Measurements from ENCODE around the gene COL20A1. TPM values are rescaled to one million over a fixed set of nuclear protein-coding genes. Genes with fewer than 3 reads are reported as not detected.

COL20A1 gene
- total and polyA plus RNA-seq, 12 donors: 0.26 to 0.30 TPM; not detected in 10

GRCh38 chr20:63322146-63322932 is 29.4 kb downstream of the COL20A1 start:
- no peak overlapping the region for H3K4me3 ChIP-seq
- no peak for TF ChIP-seq CTCF (IDR thresholded peaks at IDR 0.05)
- H3K36me3 ChIP-seq: no peaks in the 10 kb centered on the region
- peaks cover 0 to 10% (median 0%) of the 10 kb centered on the region in 9 donors for H3K4me1 ChIP-seq
- WGBS, 2 donors: 64 to 81% methylated on average over 34 of the region's 34 CpGs
- ATAC-seq (peak in 1 of 8 donors; percentile 10), DNase-seq (peak in 1 of 2 donors; percentile 12)
- intact Hi-C loops (cut with DNase I): no loop called here
- no peak overlapping the region for H3K27ac ChIP-seq
- peaks cover 0 to 31% (median 10%) of the 10 kb centered on the region in 7 donors for H3K27me3 ChIP-seq
- peaks cover 0 to 11% (median 0%) of the 10 kb centered on the region in 11 donors for H3K9me3 ChIP-seq

- Histone ChIP-seq H3K4me1 (peaks cover 0 to 10% (median 0%) of the 10 kb centered on the region in 9 donors), H3K27ac (no peak overlapping the region), H3K4me3 (no peak overlapping the region), H3K9me3 (peaks cover 0 to 11% (median 0%) of the 10 kb centered on the region in 11 donors), H3K36me3 (no peaks in the 10 kb centered on the region), H3K27me3 (peaks cover 0 to 31% (median 10%) of the 10 kb centered on the region in 7 donors)
- 31 to 38% methylated on average over 15 of the region's 15 CpGs for WGBS, 2 donors
- no peak for ATAC-seq
- intact Hi-C loops (cut with DNase I): no loop called here
- no peak for TF ChIP-seq CTCF (IDR thresholded peaks at IDR 0.05)
- DNase-seq: no peak
Observed at GRCh38 chr20:63322933-63323273, 29.9 kb downstream of the COL20A1 start.

GRCh38 chr20:63323357-63323981 is 30.5 kb downstream of the COL20A1 start:
- WGBS, 2 donors: 66 to 68% methylated on average over 18 of the region's 18 CpGs
- no peak overlapping the region for H3K4me3 ChIP-seq
- H3K27ac ChIP-seq: no peak overlapping the region
- peaks cover 0 to 31% (median 10%) of the 10 kb centered on the region in 7 donors for H3K27me3 ChIP-seq
- ATAC-seq: no peak
- no peaks in the 10 kb centered on the region for H3K36me3 ChIP-seq
- DNase-seq: no peak
- H3K9me3 ChIP-seq: peaks cover 0 to 11% (median 0%) of the 10 kb centered on the region in 11 donors
- intact Hi-C loops (cut with DNase I): no loop called here
- no peak for TF ChIP-seq CTCF (IDR thresholded peaks at IDR 0.05)
- H3K4me1 ChIP-seq: peaks cover 0 to 10% (median 0%) of the 10 kb centered on the region in 9 donors

GRCh38 chr20:63325021-63325471 is 32.1 kb downstream of the COL20A1 start:
- peaks cover 0 to 23% (median 15%) of the 10 kb centered on the region in 7 donors for H3K27me3 ChIP-seq
- H3K9me3 ChIP-seq: peaks cover 0 to 11% (median 0%) of the 10 kb centered on the region in 11 donors
- ATAC-seq: no peak
- intact Hi-C loops (cut with DNase I): loop anchor here in 1 of 10 donors (5.0 kb wide), 1 partner anchor 292 kb away; no protein-coding TSS in a partner anchor
- no peak overlapping the region for H3K4me3 ChIP-seq
- 83 to 88% methylated on average over 10 of the region's 10 CpGs for WGBS, 2 donors
- peak in 1 of 2 donors; percentile 6 for DNase-seq
- no peaks in the 10 kb centered on the region for H3K36me3 ChIP-seq
- H3K4me1 ChIP-seq: peaks cover 0 to 10% (median 0%) of the 10 kb centered on the region in 9 donors
- no peak overlapping the region for H3K27ac ChIP-seq
- TF ChIP-seq CTCF (IDR thresholded peaks at IDR 0.05): no peak

Measured in heart right ventricle (tissue), 16 donors.